Adrenal gland (tissue), 5 donors: Measurements from ENCODE around the gene CYP26B1.

Experiments used
- CTCF ChIP-seq, 6 experiments: fragments of 450-650 bp in 4 of 6; fragments of 200-600 bp in 2 of 6; sonication (generic) in 1 of 6; IDR thresholded peaks; 1 replicate in 5 of 6; 2 replicates in 1 of 6; pipeline versions ENCODE4 v1.5.1 to v1.8.0; 2016 to 2021; ENCODE audit warnings: antibody characterized with exemption in 6 of 6, mild to moderate bottlenecking in 2 of 6, moderate library complexity in 1 of 6
- POLR2A ChIP-seq, 2 donors: fragments of 450-650 bp; IDR thresholded peaks; one replicate each; pipeline ENCODE4 v1.6.1; 2017; ENCODE audit warnings: antibody characterized with exemption in 2 of 2, mild to moderate bottlenecking in 2 of 2, moderate library complexity in 1 of 2
- donor health status: DM: no; HTN: no; CAD: no.

- TF ChIP-seq CTCF (IDR thresholded peaks at IDR 0.05), result no peak
- TF ChIP-seq POLR2A (IDR thresholded peaks at IDR 0.05), result no peak
These were observed 9.2 kb upstream of the CYP26B1 start for GRCh38 chr2:72156872-72157271.
